NCI-H748 (cell line): ENCODE data around the gene CAMK2D.
A peak's percentile ranks its signal among the peaks of the same experiment; 100 is the strongest.
"Not testable (repeated sequence)": the region's sequence is repeated elsewhere in the genome, so short reads cannot be mapped to it uniquely, and the experiment has no call there.

Experiments
- DNase-seq: peaks from one replicate; lab custom pipeline; 2025; ENCODE audit not compliant: unreplicated experiment; lab: John Stamatoyannopoulos, UW

Gene CAMK2D

GRCh38 chr4:113687067-113687718 is 74.3 kb downstream of the CAMK2D start:
- DNase-seq = no peak

DNA sequence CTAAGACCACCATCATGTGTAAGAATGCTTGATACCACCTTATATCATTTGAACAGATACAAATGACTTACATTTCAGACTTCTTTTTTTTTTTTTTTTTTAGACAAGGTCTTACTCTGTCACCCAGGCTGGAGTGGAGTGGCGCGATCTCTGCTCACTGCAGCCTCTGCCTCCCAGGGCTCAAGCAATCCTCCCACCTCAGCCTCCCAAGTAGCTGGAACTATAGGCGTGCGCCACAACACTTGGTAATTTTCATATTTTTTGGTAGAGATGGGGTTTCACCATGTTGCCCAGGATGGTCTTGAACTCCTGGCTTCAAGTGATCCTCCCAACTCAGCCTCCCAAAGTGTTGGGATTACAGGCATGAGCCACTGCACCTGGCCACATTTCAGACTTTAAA is 76.4 kb downstream of the CAMK2D start:
- not testable (repeated sequence) for DNase-seq

DNA sequence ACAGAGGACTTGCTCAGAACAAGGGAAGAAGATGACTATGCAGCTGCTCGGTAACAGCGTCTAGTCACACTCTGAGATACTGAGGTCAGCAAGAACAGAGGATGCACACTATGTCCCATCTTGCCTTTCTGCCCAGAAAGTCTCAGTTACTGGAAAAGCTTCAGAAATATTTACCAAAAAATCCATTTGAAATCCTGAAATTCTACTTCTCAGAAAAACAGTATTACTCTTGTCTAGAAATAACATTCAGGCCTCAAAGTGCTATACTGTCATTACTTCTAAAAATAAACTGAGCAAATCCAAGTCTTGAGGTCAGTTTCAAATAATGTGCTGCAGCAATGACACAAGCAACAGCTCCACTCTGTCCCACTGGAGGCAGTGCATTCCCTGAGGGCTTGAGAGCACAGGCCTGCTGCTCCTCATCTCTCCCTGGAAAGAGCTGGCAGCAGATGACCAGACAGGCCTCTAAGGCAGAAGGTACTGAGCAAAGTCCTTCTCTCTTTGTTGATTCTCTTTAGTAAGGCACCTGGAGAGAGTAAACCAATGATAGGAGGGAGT is 76.9 kb downstream of the CAMK2D start:
- peak; percentile 23 for DNase-seq

DNA sequence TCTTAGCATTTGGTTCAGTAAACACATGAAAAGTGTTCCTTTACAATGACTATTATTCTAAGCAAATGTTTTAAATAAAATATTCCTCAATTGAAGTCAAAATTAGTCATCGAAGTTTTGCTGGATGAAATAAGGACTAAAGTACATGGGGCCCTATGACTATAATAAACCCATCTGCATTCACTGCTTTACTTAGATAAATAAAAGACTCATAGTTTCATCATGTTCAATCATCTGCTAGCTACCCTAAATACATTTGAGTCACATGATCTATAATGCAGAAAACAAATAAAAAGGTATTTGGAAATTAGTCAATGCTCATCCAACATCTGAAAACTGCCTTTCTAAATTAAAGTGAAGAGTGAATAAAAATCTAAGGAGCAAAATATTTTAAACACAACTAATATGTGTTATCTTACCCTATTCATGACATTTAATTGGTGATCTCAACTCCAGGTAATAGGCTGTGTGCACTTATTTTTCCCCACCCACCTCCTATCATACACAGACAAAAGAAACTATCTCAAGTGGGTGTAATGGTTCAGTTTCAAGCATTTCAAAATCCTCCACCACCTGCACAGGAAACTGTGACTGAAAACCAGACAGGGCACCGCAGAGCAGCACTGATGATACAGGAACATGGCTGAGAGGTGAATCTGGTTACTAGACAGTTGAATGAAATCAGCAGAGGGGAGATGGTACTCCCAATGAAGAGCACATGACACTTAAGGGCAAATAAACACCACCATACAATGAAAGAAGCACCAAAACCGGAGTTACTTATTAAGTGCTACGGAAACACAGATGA is 78.6 kb downstream of the CAMK2D start:
- DNase-seq = peak; percentile 95

GRCh38 chr4:113678641-113679040 is 82.9 kb downstream of the CAMK2D start:
- DNase-seq = no peak

DNA sequence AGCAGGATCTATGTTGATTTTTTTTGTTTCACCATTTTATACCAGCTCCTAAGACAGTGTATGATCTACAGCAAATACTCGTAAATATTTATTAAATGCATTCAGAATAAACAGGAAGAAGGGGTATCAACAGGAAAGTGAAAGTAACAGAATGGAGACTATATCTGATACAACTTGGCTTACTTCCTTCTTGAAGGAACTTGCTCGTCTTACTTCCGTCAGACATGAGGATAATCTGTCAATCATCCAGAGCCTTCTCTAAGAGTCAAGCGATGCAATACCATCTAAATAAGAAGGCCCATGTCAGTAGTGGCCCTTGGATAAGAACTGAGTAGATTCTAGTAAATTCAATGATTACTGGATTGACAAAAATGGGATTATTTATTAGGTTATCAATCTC is 84.2 kb downstream of the CAMK2D start:
- DNase-seq = no peak

DNA sequence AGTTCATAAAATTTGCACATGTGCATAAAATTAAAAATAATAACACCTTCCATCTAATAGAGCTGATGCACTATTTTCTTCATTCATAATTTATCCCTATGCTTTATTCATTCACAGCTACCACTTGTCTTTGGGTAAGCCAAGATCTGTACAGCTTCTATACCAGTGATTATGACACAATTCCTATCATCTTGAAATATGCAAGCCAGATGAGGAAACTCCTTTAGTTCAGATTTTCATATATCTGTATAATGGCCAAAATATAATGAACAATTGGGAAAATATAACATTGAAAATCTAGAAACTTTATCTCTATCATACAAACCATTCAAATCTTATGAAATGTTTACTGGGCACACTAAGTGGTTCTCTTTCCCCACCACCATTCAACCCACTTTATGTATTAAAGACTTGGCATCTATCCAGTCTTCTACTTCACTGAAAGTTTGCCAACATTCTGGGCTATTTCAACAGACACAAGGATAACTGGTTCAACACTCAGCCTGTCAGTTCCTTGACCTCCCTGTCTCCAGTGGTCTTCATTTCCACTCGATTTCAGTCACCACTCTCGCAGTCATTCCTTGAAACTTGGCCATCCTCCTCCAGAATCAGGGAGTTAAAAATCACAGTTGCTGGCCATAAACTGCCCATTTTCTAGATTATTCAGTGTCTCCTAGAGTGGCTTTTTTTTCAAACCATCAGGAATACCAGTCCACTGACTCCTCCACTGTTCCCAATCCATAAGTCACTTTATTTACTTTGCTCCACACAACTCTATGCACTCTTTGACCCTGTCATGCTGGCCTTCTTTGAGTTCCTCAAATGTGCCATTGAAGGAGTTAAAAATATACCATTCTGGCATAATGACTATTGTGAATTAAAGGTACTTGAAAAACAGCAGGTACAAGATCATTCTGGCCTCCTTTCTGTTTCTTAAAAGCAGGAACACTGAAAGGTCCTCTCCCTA is 85.5 kb downstream of the CAMK2D start:
- DNase-seq = peak; percentile 26

DNA sequence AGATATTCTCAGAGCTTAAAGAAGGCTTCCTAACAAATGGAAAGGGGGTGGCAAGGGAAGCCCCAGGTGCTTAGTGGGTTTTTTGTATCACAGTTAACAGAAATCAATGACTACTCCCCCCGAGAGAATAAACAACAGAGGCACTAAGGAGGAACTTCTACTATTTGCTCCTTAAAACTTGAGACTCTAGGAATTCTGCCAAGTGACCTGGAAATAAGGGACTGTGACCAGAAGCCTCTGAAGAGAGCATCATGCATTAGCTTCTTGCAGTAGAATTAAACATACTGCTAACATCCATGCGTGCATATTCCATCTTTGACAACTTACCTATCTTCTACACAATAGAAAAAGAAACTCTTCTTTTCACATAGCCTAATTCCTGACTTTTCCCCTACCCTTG is 86.8 kb downstream of the CAMK2D start:
- DNase-seq = no peak

DNA sequence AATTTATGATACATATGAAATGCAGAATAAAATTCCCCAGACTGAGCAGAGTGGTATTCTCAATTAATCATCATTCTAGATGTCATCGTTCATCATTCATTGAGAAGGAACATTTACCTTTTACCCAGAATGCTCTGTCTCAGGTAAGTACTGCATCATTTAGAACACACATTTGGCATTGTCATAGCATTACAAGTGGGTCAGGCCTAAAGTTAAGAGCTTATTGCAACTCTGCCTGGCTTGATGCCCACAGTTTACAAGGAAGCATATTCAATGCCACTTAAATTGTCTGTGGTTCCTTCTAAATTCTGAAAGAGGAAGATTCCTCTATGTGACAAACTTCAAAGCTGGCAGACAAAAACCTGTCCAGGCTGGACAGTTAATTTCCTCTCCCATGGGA is 87.3 kb downstream of the CAMK2D start:
- DNase-seq = no peak

GRCh38 chr4:113673450-113673849 is 88.1 kb downstream of the CAMK2D start:
- no peak for DNase-seq

- DNase-seq = no peak
These were observed 95.0 kb downstream of the CAMK2D start for GRCh38 chr4:113666386-113667114.

DNA sequence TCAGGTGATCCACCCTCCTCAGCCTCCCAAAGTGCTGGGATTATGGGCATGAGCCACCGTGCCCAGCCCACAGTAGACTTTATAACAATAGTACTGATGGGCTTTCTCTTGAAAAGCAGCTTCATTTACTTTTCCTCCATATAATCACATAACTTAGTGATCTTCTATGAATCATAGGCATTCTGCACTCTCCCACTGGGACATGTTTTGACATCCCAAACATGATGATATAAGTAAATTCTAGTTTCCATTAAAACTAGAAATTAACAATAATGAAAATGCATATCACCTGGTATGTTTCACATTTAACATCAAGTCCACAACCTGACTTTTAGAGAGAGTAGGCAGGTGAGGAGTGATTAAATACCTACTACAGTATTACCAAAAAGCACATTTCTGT is 96.5 kb downstream of the CAMK2D start:
- no peak for DNase-seq

DNA sequence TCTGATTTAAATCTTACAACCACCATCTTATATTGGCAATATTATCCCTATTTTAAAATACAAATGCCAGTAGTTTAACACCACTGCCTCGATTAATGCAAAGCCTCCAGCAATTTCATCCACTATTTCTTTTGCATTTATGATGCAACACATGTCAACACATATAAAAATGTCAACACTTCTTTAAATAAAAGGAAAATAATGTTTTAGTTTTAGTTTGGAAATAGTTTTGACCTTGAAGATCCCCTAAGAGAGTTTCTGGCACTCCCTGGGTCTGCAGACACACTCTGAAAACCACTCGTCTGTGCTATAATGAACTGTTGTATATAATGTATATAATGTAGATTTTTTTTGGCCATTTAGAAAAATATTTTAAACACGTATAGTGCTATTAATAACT is 99.0 kb downstream of the CAMK2D start:
- DNase-seq = no peak

DNA sequence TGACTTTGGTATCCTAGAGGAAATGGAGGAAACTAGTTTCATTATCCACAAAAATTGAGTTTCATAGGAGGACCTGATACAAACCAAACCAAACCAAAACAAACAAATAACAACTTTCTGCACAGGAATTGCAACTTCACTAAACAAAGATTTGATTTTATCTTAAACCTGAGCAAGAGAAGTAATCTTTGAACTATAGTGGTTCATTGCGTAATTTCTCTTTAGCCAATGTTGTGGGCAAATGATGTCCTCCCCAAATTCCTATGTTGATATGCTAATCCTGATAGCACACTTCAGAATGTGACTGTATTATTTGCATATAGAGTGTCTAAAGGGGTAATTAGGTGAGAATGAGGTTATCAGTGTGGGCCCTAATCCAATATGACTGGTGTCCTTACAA is 102.4 kb downstream of the CAMK2D start:
- no peak for DNase-seq

DNA sequence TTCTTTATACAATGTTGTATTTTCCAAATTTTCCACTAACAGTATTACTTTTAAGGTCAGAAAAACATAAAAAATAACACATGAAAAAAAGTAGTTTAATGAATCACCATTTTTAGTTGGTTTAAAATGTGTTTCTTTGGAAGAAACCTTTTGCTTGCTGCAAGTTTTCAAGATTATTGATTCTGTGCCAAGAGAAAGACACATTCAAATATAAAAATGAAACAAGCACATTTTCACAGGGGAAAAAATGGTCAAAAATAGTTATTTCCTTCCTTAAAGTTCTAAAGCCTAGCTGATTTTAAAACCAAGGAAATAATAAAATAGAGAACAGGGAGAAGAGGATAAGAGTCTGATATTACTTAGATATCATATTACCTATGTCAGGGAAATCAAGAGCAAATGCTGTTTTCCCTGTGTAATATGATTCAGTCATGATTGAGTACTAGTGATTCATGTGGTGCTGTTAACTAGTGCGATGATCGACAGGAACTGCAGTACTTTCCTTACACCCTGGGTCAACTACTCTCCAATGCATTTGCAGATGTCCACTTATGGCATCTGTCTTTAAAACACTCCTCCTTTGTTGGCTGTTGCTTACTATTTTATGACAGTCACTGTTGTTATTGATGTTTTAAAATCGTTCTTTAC is 103.8 kb downstream of the CAMK2D start:
- peak; percentile 58 for DNase-seq

- no peak for DNase-seq
These were observed 107.7 kb downstream of the CAMK2D start for GRCh38 chr4:113653871-113654270.

GRCh38 chr4:113646442-113646822 is 115.1 kb downstream of the CAMK2D start:
- peak; percentile 22 for DNase-seq

DNA sequence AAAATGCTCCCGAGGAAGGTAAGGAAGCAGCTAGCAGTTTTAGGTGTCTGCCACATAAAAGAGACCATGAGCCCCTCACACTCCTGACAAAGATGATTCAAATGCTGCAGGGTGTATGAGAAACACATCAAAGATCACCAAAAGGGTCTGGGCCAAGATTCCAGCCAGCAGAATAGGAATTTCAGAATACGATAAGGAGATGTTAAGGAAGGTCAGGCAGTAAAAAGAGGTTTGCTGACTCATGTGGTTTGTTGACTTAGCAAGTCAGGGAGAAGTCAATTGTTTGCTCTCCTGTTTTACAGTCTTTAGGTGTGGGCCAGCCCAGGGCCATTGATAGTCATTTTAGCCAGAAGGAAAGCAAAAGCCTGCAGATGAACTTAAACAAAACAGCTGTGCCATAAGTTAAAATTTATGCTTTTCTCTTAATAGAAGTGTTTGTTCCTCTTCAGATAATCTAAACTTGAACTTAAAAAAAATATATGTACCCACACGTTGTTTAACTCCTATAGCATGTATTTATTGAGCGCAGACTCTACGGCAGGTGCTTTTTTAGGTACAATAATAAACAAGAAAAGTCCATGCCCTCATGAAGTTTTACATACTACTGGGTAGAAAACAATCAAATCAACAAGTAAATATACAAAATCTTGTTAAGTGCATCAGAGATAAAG is 115.6 kb downstream of the CAMK2D start:
- peak; percentile 47 for DNase-seq

GRCh38 chr4:113645288-113645687 is 116.2 kb downstream of the CAMK2D start:
- DNase-seq = no peak
